ENCODE measurements around the gene ZNF646.
"Not testable (repeated sequence)": the region's sequence is repeated elsewhere in the genome, so short reads cannot be mapped to it uniquely, and the experiment has no call there.

Gene ZNF646

DNA sequence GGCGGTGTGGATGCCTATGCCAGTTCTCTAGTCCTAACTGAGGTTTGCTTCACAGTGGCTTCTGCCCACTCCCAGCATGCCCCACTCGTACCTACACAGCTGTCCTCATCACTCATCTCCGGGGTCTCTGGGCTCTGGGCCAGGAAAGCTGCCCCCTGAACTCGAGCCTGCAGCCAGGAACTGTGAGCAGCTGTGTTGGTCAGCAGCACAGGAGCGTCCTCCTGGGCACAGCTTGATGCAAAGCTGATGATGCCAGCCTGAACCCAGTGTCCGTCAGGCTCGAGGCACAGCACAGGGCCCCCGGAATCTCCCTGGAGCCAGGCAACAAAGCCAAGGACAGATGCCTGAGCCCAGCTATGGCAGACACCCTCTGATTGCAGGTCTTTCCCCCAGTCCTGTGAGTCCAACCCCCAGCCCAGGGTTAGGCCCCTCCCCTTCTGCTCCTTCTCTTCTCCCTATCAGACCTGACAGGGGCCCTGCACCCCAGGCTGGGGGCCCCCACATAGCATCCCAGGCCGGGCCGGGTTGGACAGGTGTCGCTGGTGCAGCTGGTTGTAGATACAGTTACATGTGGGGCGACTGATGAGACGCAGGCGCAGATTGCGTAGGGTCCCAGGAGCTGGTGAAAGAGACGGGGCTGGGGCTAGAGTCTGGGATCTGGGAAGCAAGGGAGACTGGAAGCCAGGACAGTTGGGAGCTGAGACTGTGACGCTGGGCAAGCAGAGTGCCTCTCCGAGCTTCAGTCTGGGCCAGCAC lies 11.8 kb downstream of the ZNF646 start:
- DNase-seq, result no peak

DNA sequence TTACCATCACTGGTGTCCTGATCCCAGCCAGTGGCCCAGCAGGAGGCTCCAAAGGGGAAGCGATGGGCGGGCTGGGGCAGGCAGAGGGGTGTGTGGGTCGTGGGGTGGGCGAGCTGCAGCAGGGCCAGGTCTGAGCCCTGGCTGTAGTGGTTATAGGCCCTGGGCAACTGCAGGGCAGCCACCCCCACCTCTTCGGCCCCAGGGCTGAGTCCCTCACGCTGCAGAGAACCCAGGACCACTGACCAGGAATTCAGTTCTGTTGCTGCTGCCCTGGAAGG lies 12.3 kb downstream of the ZNF646 start:
- DNase-seq, result no peak

GRCh38 chr16:31087481-31087880 lies 13.3 kb downstream of the ZNF646 start:
- DNase-seq, result no peak

- DNase-seq, result no peak
Observed at GRCh38 chr16:31087971-31088370, 13.7 kb downstream of the ZNF646 start.

- DNase-seq, result no peak
Observed at GRCh38 chr16:31088459-31089183, 14.4 kb downstream of the ZNF646 start, which contains the start of gene PRSS53. TSS of gene PRSS53 (minus strand) at chr16:31088943. CDS start at chr16:31088809, 134 bp downstream.

- DNase-seq, result no peak
Observed at GRCh38 chr16:31089199-31089598, 15.0 kb downstream of the ZNF646 start.

DNA sequence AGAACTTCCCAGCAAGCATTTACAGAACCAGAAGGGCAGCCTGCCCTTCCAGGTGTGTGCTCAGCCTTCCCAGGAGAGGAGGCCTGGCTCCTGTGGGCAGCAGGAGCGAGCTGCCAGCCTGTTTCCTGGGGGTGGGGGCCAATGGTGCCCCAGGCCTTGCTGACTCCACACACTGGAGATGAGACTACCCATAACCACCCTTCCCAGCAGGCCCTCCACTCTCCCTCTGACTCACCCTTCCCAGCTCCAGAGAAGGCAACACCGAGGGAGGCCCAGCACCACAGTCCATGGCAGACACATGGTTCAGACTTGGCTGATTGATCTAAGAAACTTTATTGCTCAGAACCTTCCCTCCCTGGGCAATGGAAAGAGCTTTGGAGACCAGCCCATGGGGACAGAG lies 16.3 kb downstream of the ZNF646 start:
- no peak for DNase-seq

- no peak for DNase-seq
Observed at GRCh38 chr16:31092330-31092729, 18.1 kb downstream of the ZNF646 start.

DNA sequence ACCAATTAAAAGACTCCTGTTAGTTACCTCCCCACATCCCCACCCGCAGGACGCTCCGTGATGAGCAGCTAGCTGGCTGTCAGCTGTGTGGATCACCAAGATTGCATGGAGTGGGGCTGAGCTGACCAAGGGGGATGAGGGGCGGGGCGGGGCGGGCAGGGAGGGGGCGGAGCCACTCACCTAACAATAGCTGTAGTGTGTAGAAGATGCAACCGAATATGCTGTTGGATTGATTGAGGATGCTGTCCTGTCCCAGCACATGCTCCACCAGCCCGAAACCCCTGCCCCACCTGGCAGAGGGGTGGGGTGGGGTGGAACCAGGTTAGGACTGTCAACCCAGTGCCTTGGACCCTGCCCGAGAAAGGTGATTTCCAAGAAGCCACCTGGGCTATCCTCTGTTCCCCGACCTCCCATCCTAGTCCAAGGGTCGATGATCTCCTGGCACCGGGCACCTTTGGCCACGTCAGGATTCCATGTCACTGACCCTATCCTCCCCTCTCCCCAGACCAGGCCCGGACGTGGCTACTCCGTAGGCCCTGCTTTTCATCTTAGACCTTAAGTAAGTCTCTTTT lies 19.0 kb downstream of the ZNF646 start:
- DNase-seq, result peak; percentile 52

DNA sequence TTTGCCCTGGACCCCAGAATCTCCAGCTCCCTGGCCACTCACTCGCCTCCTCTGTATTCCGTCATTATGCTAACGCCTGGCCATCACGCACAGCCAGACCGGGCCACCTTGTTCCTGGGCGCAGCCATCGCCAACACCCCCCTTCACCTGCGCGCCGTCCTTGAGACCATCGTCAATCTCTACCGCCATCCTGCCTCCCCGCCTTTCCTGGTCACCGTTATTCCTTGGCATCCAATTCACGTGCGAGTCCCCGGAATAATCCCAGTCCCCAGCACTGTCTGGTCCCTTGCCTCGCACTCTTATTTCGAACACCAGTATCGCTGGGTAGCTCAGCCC lies 19.8 kb downstream of the ZNF646 start:
- no peak for DNase-seq

- peak; percentile 97 for DNase-seq
Observed at GRCh38 chr16:31094424-31095120, 20.4 kb downstream of the ZNF646 start, which contains the start of gene VKORC1. TSS of gene VKORC1 (minus strand) at chr16:31094797. CDS start at chr16:31094729, 68 bp downstream.

GRCh38 chr16:31099860-31100638 lies 25.8 kb downstream of the ZNF646 start:
- DNase-seq, result no peak

DNA sequence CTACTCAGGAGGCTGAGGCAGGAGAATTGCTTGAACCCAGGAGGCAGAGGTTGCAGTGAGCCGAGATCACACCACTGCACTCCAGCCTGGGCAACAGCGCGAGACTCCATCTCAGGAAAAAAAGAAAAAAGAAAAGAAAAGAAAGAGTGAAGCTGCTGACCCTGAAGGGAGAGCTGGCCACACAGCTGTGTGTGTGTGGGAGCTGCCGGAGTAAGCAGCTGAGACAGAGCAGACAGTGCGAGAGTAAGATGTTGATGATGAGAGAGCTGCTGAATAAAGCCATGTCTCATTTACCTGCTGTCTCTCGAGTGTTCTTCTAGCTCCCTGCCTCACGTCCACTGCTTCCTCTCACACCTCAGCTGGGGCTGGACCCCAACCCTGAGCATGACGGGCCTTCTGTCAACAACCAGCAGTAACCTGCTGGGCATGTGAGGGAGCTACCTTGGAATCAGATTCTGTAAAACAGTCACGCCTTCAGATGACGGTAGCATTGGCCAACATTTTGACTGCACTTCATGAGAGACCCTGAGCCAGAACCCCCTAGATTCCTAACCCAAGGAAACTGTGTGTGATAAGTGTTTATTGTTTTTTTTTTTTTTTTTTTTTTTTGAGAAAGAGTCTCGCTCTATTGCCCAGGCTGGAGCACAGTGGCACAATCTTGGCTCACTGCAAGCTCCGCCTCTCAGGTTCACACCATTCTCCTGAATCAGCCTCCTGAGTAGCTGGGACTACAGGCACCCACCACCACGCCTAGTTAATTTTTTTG lies 26.8 kb downstream of the ZNF646 start:
- DNase-seq, result not testable (repeated sequence)

DNA sequence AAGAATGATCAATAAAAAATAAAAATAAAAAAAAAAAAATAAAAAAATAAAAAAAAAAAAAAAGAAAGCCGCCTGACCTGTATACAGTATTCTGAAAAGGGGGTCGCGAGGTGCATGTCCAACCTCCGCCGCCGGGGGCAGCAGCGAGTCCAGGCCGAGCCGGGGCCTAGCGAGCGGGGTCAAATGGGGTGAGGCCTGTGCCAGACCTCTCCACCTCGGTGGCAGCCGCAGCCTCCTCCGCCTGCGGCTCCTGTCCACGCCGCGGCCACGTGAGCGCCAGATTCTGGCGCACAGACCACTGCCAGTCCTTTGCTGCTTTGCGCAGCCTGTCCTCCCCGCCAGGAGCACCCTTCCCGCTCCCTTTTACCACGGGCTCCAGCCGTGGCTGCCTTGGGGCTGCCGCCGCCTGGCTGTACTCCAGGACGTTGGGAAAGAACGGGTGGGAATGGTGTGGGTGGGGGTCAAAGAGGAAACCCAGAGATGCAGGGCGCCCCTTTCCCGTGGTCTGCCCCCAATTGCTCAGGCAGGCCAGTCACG lies 31.5 kb downstream of the ZNF646 start:
- DNase-seq, result no peak

- DNase-seq, result no peak
Observed at GRCh38 chr16:31106509-31107464, 32.6 kb downstream of the ZNF646 start.

DNA sequence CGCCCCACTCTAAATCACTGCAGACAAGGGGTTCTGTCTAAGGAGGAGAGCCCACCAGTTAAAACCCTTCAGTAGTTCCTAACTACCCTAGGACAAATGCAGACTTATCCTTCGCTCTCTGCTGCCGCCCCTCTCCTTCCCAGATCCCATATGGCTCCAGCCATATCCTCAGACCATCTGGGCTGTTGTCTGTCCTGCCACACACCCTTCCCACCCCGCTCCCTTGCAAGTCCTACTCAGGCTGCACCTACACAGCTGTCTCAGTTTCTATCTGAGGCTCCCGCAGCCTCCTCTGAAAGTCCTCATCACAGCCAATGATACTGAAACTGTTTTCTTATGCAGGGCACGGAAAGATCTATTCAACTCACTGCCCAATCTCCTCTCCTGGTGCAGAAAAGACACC lies 33.2 kb downstream of the ZNF646 start:
- no peak for DNase-seq

GRCh38 chr16:31108035-31108793 lies 34.0 kb downstream of the ZNF646 start, which contains the start of gene BCKDK:
TSS of gene BCKDK (plus strand) at chr16:31108386. CDS start at chr16:31109224, 838 bp downstream.
- peak; percentile 62 for DNase-seq

DNA sequence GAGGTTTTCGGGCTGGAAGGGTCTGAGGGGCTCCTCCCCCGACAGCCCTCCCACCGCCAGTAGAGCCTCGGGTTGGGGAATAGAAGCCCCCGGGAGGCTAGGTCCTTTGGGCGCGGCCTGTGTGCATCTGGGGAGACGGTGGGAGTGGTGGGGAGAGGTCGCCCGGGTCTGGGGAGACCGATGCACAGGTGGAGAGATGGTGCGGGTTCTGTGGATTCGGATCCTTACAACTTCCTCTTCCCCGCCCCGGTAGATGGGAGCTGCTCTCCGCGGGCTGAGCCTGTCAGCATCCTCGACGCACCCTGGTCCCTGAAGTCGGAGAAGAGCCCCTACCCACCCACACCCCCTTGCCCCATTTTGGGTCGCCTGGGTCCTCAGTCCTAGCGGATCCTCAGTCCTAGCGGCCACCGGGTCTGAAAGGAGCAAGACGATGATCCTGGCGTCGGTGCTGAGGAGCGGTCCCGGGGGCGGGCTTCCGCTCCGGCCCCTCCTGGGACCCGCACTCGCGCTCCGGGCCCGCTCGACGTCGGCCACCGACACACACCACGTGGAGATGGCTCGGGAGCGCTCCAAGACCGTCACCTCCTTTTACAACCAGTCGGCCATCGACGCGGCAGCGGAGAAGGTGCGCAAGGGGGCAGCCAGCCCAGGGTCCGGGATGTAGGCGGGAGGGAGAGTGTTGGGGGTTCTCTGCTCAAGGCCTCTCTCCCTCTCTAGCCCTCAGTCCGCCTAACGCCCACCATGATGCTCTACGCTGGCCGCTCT lies 34.8 kb downstream of the ZNF646 start:
- no peak for DNase-seq

GRCh38 chr16:31109622-31110021 lies 35.4 kb downstream of the ZNF646 start:
- DNase-seq, result no peak
